Endothelial cell of umbilical vein (primary cell): ENCODE data around the gene TUBB4B. TPM values are rescaled to one million over a fixed set of nuclear protein-coding genes. Genes with fewer than 3 reads are reported as not detected.

ENCODE experiments used
- BruUV-seq: library from RNA; stranded (reverse); fragments of 400-500 nt; replicated peaks from 2 replicates; lab custom pipeline; 2021; lab: Mats Ljungman, UMichigan
- CTCF ChIA-PET: fragments of 300-600, 350-600 bp; sonication (Branson Sonifier 250); formaldehyde crosslinking; loops from one replicate; lab custom pipeline; 2021; ENCODE audit warnings: antibody characterized with exemption, inconsistent platforms; lab: Charles Lee
- POLR2A ChIA-PET: fragments of 300-600, 350-600 bp; sonication (Branson Sonifier 250); formaldehyde crosslinking; loops from one replicate; lab custom pipeline; 2021; ENCODE audit warnings: antibody characterized with exemption, inconsistent platforms; lab: Charles Lee
- DNase-seq: peaks from one replicate; pipeline ENCODE4 v3.0.0-alpha.2; 2011; ENCODE audit warnings: low read depth, low spot score
- FAIRE-seq: peaks from 2 replicates; lab custom pipeline; 2011; peaks lifted over from hg19 to GRCh38; lab: Jason Lieb, UNC
- H2AFZ ChIP-seq: 2 replicates; pipeline ENCODE4 v1.6.0; 2012; ENCODE audit warnings: low read depth, low read length, control low read depth, inconsistent platforms
- H3K27ac ChIP-seq: 2 replicates; pipeline ENCODE4 v1.5.1; 2011; ENCODE audit warnings: low read depth, mild to moderate bottlenecking, control low read depth, low read length, moderate library complexity; ENCODE audit not compliant: insufficient read depth
- H3K27me3 ChIP-seq, 2 experiments: 2 replicates each; pipeline versions ENCODE4 v1.6.0 to v1.6.1; 2011; ENCODE audit warnings: low read length in 2 of 2, mixed read lengths in 1 of 2; ENCODE audit not compliant: control insufficient read depth in 2 of 2, insufficient read depth in 2 of 2
- H3K36me3 ChIP-seq, 2 experiments: 2 replicates in 1 of 2; 3 replicates in 1 of 2; pipeline ENCODE4 v1.5.1; 2011; ENCODE audit warnings: low read length in 2 of 2, mild to moderate bottlenecking in 1 of 2, moderate library complexity in 1 of 2; ENCODE audit not compliant: control insufficient read depth in 2 of 2, insufficient read depth in 2 of 2; ENCODE audit errors: extremely low read depth in 1 of 2
- H3K4me1 ChIP-seq: 3 replicates; pipeline ENCODE4 v1.5.1; 2011; ENCODE audit warnings: mild to moderate bottlenecking, low read length; ENCODE audit not compliant: control insufficient read depth, insufficient read depth; ENCODE audit errors: extremely low read depth
- H3K4me2 ChIP-seq: 2 replicates; pipeline ENCODE4 v1.6.1; 2011; ENCODE audit warnings: low read length, control low read depth, mixed read lengths; ENCODE audit not compliant: insufficient read depth
- H3K4me3 ChIP-seq, 3 experiments: fragments of 200-600 bp in 1 of 3; sonication (generic), shearing (Covaris generic) in 1 of 3; replicated peaks in 1 of 3; 2 replicates each; pipeline ENCODE4 v1.5.1; 2011 to 2016; ENCODE audit warnings: control low read depth in 3 of 3, low read length in 3 of 3, mild to moderate bottlenecking in 2 of 3, inconsistent platforms in 1 of 3, low read depth in 1 of 3, moderate library complexity in 1 of 3; ENCODE audit not compliant: insufficient read depth in 1 of 3
- H3K79me2 ChIP-seq: 2 replicates; pipeline ENCODE4 v1.6.0; 2012; ENCODE audit warnings: low read length, inconsistent platforms; ENCODE audit not compliant: control insufficient read depth, insufficient read depth
- H3K9ac ChIP-seq: replicated peaks from 2 replicates; pipeline ENCODE3; 2011; ENCODE audit warnings: low read length, control low read depth; ENCODE audit not compliant: insufficient read depth; ENCODE audit errors: extremely low read depth
- H3K9me1 ChIP-seq: replicated peaks from 3 replicates; pipeline ENCODE4 v1.6.0; 2011; ENCODE audit warnings: mild to moderate bottlenecking, low read length; ENCODE audit not compliant: control insufficient read depth, insufficient read depth; ENCODE audit errors: extremely low read depth
- H3K9me3 ChIP-seq: replicated peaks from 2 replicates; pipeline ENCODE4 v1.5.1; 2012; ENCODE audit warnings: low read length, inconsistent platforms; ENCODE audit not compliant: control insufficient read depth, insufficient read depth
- H4K20me1 ChIP-seq: replicated peaks from 2 replicates; pipeline ENCODE3; 2011; ENCODE audit warnings: mild to moderate bottlenecking, low read length; ENCODE audit not compliant: control insufficient read depth, insufficient read depth; ENCODE audit errors: extremely low read depth
- CTCF ChIP-seq, 2 donors: IDR thresholded peaks; 1 replicate in 1 of 2; 2 replicates in 1 of 2; pipeline ENCODE4 v1.5.1; 2011; ENCODE audit warnings: low read length in 2 of 2, mild to moderate bottlenecking in 2 of 2, moderate library complexity in 2 of 2, control low read depth in 1 of 2, inconsistent platforms in 1 of 2, low read depth in 1 of 2; ENCODE audit not compliant: insufficient read depth in 1 of 2; ENCODE audit errors: extremely low read depth in 1 of 2
- EZH2 ChIP-seq: IDR thresholded peaks from 2 replicates; pipeline ENCODE4 v1.6.1; 2012; ENCODE audit warnings: borderline replicate concordance, low read depth, mild to moderate bottlenecking, moderate library complexity, low read length, inconsistent platforms; ENCODE audit not compliant: severe bottlenecking
- FOS ChIP-seq: IDR thresholded peaks from 2 replicates; pipeline ENCODE4 v1.6.1; 2011; ENCODE audit warnings: mild to moderate bottlenecking, low read length, moderate library complexity, borderline replicate concordance; ENCODE audit not compliant: insufficient read depth
- GATA2 ChIP-seq: IDR thresholded peaks from 2 replicates; pipeline ENCODE4 v1.7.0; 2011; ENCODE audit warnings: low read depth, mild to moderate bottlenecking, moderate library complexity, mixed read lengths, low read length; ENCODE audit not compliant: insufficient read length, insufficient read depth
- JUN ChIP-seq: IDR thresholded peaks from 2 replicates; pipeline ENCODE4 v1.6.1; 2011; ENCODE audit warnings: borderline replicate concordance, low read depth; ENCODE audit not compliant: insufficient read length, insufficient read depth
- MAX ChIP-seq: IDR thresholded peaks from 2 replicates; pipeline ENCODE4 v1.6.1; 2011; ENCODE audit not compliant: insufficient read depth, insufficient read length
- MYC ChIP-seq: IDR thresholded peaks from one replicate; pipeline ENCODE4 v1.6.1; 2011; ENCODE audit warnings: mild to moderate bottlenecking, low read depth, low read length
- POLR2A ChIP-seq: IDR thresholded peaks from 2 replicates; pipeline ENCODE4 v1.6.1; 2012; ENCODE audit warnings: low read depth, mild to moderate bottlenecking, control low read depth, low read length
- POLR2AphosphoS5 ChIP-seq: IDR thresholded peaks from 2 replicates; pipeline ENCODE4 v1.6.1; 2012; ENCODE audit warnings: low read depth, mild to moderate bottlenecking, control low read depth, low read length, moderate library complexity; ENCODE audit not compliant: insufficient read depth
- dilution Hi-C: fragments of 300-500 bp; cut with MboI; formaldehyde crosslinking; loops from one replicate; pipeline ENCODE4 v1.15.0; 2019; ENCODE audit warnings: low sequenced_read_pairs; ENCODE audit not compliant: extremely low pct_ligation_motif_present
- intact Hi-C: fragments of 100-400 bp; cut with micrococcal nuclease; formaldehyde crosslinking; loops from one replicate; pipeline ENCODE4 v1.10.0; 2022
- polyA plus RNA-seq, 4 experiments: library from polyadenylated mRNA; depleted of rRNA in 3 of 4; stranded (reverse) in 3 of 4; unstranded in 1 of 4; fragments of >200 nt; gene quantifications; 2 replicates each; pipeline versions ENCODE4 v1.2.1 to v1.2.3, GENCODE V29; 2011 to 2012; ENCODE audit warnings: missing spikeins in 1 of 4
- total RNA-seq: library from RNA; stranded (reverse); gene quantifications from 2 replicates; pipeline ENCODE4 v1.2.3, GENCODE V29; 2021

Gene TUBB4B
- total and polyA plus RNA-seq, 2 donors (not counting 3 experiments of a cell fraction or from before 2014, with no cell fraction given), result 418 to 558 TPM

GRCh38 chr9:137247135-137247915 is 6.2 kb downstream of the TUBB4B start:
- CTCF ChIA-PET, result interaction anchor here (1.1 to 1.6 kb wide), 3 partner anchors 11 to 14 kb away, joined by 3 to 9 read pairs (median 7); no protein-coding TSS in a partner anchor
- intact Hi-C loops, result no loop called here
- peaks cover 13% of the 10 kb centered on the region for H3K79me2 ChIP-seq
- no peak overlapping the region for H2AFZ ChIP-seq
- peaks cover 12% of the 10 kb centered on the region for H3K4me1 ChIP-seq
- no peaks in the 10 kb centered on the region for H3K27me3 ChIP-seq
- no peak overlapping the region for H3K9ac ChIP-seq
- no peak overlapping the region for H3K27ac ChIP-seq
- no peak for FAIRE-seq
- no peaks in the 10 kb centered on the region for H3K9me1 ChIP-seq
- POLR2A ChIA-PET, result no interaction called here
- H3K4me3 ChIP-seq, result no peak overlapping the region
- H4K20me1 ChIP-seq, result no peaks in the 10 kb centered on the region
- no peaks in the 10 kb centered on the region for H3K9me3 ChIP-seq
- no TSS peak for BruUV-seq
- no peak overlapping the region for H3K4me2 ChIP-seq
- H3K36me3 ChIP-seq, result peaks cover 6 to 16% of the 10 kb centered on the region in 2 experiments
- dilution Hi-C loops, result no loop called here
- DNase-seq, result no peak
- TF ChIP-seq FOS (no peak), POLR2A (no peak), GATA2 (no peak), CTCF (IDR thresholded peaks at IDR 0.05; ENCODE audit: extremely low read depth in 1 of 2, insufficient read depth in 1 of 2, low read depth in 1 of 2, low read length in 2 of 2) (no peak), POLR2AphosphoS5 (no peak), MAX (no peak), EZH2 (no peak), MYC (no peak), JUN (no peak)
